H9 (cell line): ENCODE data around the gene PPM1H. TPM values are rescaled to one million over a fixed set of nuclear protein-coding genes. Genes with fewer than 3 reads are reported as not detected.

ENCODE experiments used
- DNase-seq: peaks from one replicate; pipeline ENCODE4 v3.0.0-alpha.2; 2017
- H2AFZ ChIP-seq: one replicate; pipeline ENCODE4 v1.6.1; 2013; ENCODE audit warnings: mild to moderate bottlenecking, low read length, control low read depth, moderate library complexity
- H2AK5ac ChIP-seq: 2 replicates; pipeline ENCODE4 v1.6.1; 2013; ENCODE audit warnings: low read length, control low read depth, mixed read lengths; ENCODE audit not compliant: insufficient read length
- H2BK120ac ChIP-seq: one replicate; pipeline ENCODE4 v1.6.1; 2013; ENCODE audit warnings: low read depth, mild to moderate bottlenecking, low read length, control low read depth, inconsistent platforms; ENCODE audit not compliant: poor library complexity, severe bottlenecking
- H2BK12ac ChIP-seq: 2 replicates; pipeline ENCODE4 v1.6.1; 2013; ENCODE audit warnings: low read length, control low read depth, mixed read lengths, low read depth; ENCODE audit not compliant: insufficient read length
- H2BK15ac ChIP-seq: 2 replicates; pipeline ENCODE4 v1.6.1; 2013; ENCODE audit warnings: low read depth, low read length, control low read depth
- H2BK20ac ChIP-seq: one replicate; pipeline ENCODE4 v1.6.1; 2013; ENCODE audit warnings: low read depth, mild to moderate bottlenecking, low read length, control low read depth, inconsistent platforms; ENCODE audit not compliant: poor library complexity, severe bottlenecking
- H2BK5ac ChIP-seq: 2 replicates; pipeline ENCODE4 v1.6.1; 2013; ENCODE audit warnings: low read length, control low read depth, mixed read lengths; ENCODE audit not compliant: insufficient read length
- H3K14ac ChIP-seq: 2 replicates; pipeline ENCODE4 v1.6.1; 2013; ENCODE audit warnings: low read length, control low read depth; ENCODE audit not compliant: insufficient read depth
- H3K18ac ChIP-seq: 2 replicates; pipeline ENCODE4 v1.6.1; 2013; ENCODE audit warnings: low read depth, mild to moderate bottlenecking, mixed read lengths, low read length, control low read depth; ENCODE audit not compliant: insufficient read length
- H3K23ac ChIP-seq: 2 replicates; pipeline ENCODE4 v1.6.1; 2013; ENCODE audit warnings: low read length, control low read depth, mixed read lengths, low read depth; ENCODE audit not compliant: insufficient read length
- H3K23me2 ChIP-seq: 2 replicates; pipeline ENCODE4 v1.6.1; 2013; ENCODE audit warnings: low read depth, mild to moderate bottlenecking, mixed read lengths, low read length, control low read depth; ENCODE audit not compliant: insufficient read length, poor library complexity, severe bottlenecking
- H3K27ac ChIP-seq: 2 replicates; pipeline ENCODE4 v1.5.1; 2013; ENCODE audit warnings: low read length, control low read depth, mixed read lengths, low read depth; ENCODE audit not compliant: insufficient read length
- H3K27me3 ChIP-seq: 2 replicates; pipeline ENCODE4 v1.6.1; 2013; ENCODE audit warnings: low read length, control low read depth, inconsistent platforms; ENCODE audit not compliant: insufficient read depth
- H3K4ac ChIP-seq: 2 replicates; pipeline ENCODE4 v1.6.1; 2013; ENCODE audit warnings: low read depth, mild to moderate bottlenecking, control low read depth, inconsistent platforms, low read length, moderate library complexity
- H3K4me1 ChIP-seq: 2 replicates; pipeline ENCODE4 v1.6.1; 2013; ENCODE audit warnings: low read length, control low read depth, inconsistent platforms; ENCODE audit not compliant: insufficient read depth
- H3K4me2 ChIP-seq: 2 replicates; pipeline ENCODE4 v1.6.1; 2013; ENCODE audit warnings: low read length, control low read depth, mixed read lengths; ENCODE audit not compliant: insufficient read length, insufficient read depth
- H3K56ac ChIP-seq: 2 replicates; pipeline ENCODE4 v1.6.1; 2013; ENCODE audit warnings: low read depth, mild to moderate bottlenecking, mixed read lengths, low read length, control low read depth; ENCODE audit not compliant: insufficient read length
- H3K79me1 ChIP-seq: 2 replicates; pipeline ENCODE4 v1.6.1; 2013; ENCODE audit warnings: low read depth, mild to moderate bottlenecking, moderate library complexity, low read length, control low read depth, inconsistent platforms; ENCODE audit not compliant: insufficient read depth, poor library complexity, severe bottlenecking
- H3K79me2 ChIP-seq: 2 replicates; pipeline ENCODE4 v1.6.1; 2013; ENCODE audit warnings: low read length, control low read depth, inconsistent platforms; ENCODE audit not compliant: insufficient read depth
- H3K9ac ChIP-seq: 2 replicates; pipeline ENCODE4 v1.6.1; 2013; ENCODE audit warnings: low read length, control low read depth, mixed read lengths; ENCODE audit not compliant: insufficient read length; ENCODE audit errors: extremely low read depth
- H3K9me3 ChIP-seq: one replicate; pipeline ENCODE4 v1.6.1; 2013; ENCODE audit warnings: low read depth, low read length, inconsistent platforms; ENCODE audit not compliant: control insufficient read depth
- H3T11ph ChIP-seq: one replicate; pipeline ENCODE4 v1.6.1; 2013; ENCODE audit warnings: mild to moderate bottlenecking, low read length, control low read depth, inconsistent platforms
- H4K20me1 ChIP-seq: one replicate; pipeline ENCODE4 v1.6.1; 2013; ENCODE audit not compliant: control insufficient read depth, insufficient read length, insufficient read depth
- H4K5ac ChIP-seq: 2 replicates; pipeline ENCODE4 v1.6.1; 2013; ENCODE audit warnings: low read depth, mild to moderate bottlenecking, mixed read lengths, low read length, control low read depth; ENCODE audit not compliant: insufficient read length
- H4K8ac ChIP-seq: replicated peaks from 2 replicates; pipeline ENCODE4 v1.6.1; 2013; ENCODE audit warnings: low read length, control low read depth, mixed read lengths, low read depth; ENCODE audit not compliant: insufficient read length
- H4K91ac ChIP-seq: 2 replicates; pipeline ENCODE4 v1.6.1; 2013; ENCODE audit warnings: low read depth, mild to moderate bottlenecking, moderate library complexity, mixed read lengths, low read length, control low read depth; ENCODE audit not compliant: insufficient read length
- H3K27ac Mint-ChIP-seq, 3 experiments: 2 replicates in 2 of 3; 3 replicates in 1 of 3; pipeline ENCODE4 v1.8.0; 2020 to 2021; ENCODE audit warnings: mixed read lengths in 3 of 3, mild to moderate bottlenecking in 1 of 3, moderate library complexity in 1 of 3
- H3K27me3 Mint-ChIP-seq: 2 replicates; pipeline ENCODE4 v1.8.0; 2021; ENCODE audit warnings: low read depth, mild to moderate bottlenecking, moderate library complexity, mixed read lengths
- H3K36me3 Mint-ChIP-seq, 3 experiments: 2 replicates in 2 of 3; 3 replicates in 1 of 3; pipeline ENCODE4 v1.8.0; 2020 to 2021; ENCODE audit warnings: low read depth in 3 of 3, mixed read lengths in 3 of 3; ENCODE audit not compliant: insufficient read depth in 1 of 3
- H3K4me1 Mint-ChIP-seq, 2 experiments: 2 replicates each; pipeline ENCODE4 v1.8.0; 2020; ENCODE audit warnings: mixed read lengths in 2 of 2
- H3K4me3 Mint-ChIP-seq, 2 experiments: 2 replicates in 1 of 2; 3 replicates in 1 of 2; pipeline ENCODE4 v1.8.0; 2020 to 2021; ENCODE audit warnings: mild to moderate bottlenecking in 2 of 2, mixed read lengths in 2 of 2, moderate library complexity in 1 of 2
- H3K9me3 Mint-ChIP-seq, 2 experiments: 2 replicates in 1 of 2; 3 replicates in 1 of 2; pipeline ENCODE4 v1.8.0; 2020; ENCODE audit warnings: mild to moderate bottlenecking in 2 of 2, mixed read lengths in 2 of 2, moderate library complexity in 1 of 2
- WGBS: extraction: QIAGEN DNeasy Blood & Tissue Kit; methylation state at CpG from one replicate; pipeline ENCODE4 v1.1.7; 2013; ENCODE audit warnings: missing lambda C conversion rate, low lambda C conversion rate, mixed read lengths; ENCODE audit not compliant: insufficient read length; ENCODE audit errors: extremely low coverage; 5-methylcytosine and 5-hydroxymethylcytosine counted together
- total RNA-seq: library from RNA; stranded (reverse); gene quantifications from 2 replicates; pipeline ENCODE4 v1.2.1, GENCODE V29; 2021
- TF ChIP-seq, protein P1 (sequence below): fragments of 200-600 bp; sonication (generic); conservative IDR thresholded peaks from 3 replicates; pipeline ENCODE4 v1.8.0; 2021; ENCODE audit warnings: antibody characterized with exemption, mild to moderate bottlenecking

The PPM1H gene
- total RNA-seq, 1 experiment from 2014 or later: 22.1 TPM

- no peaks in the 10 kb centered on the region for H3K79me2 ChIP-seq
- H3K56ac ChIP-seq: no peak overlapping the region
- no peak overlapping the region for H3K14ac ChIP-seq
- Mint-ChIP-seq H3K4me3 (no peak overlapping the region), H3K4me1 (peaks cover 15 to 16% of the 10 kb centered on the region in 2 experiments), H3K27ac (no peak overlapping the region), H3K9me3 (peaks cover 18 to 19% of the 10 kb centered on the region in 2 experiments), H3K36me3 (peaks cover 25 to 42% (median 35%) of the 10 kb centered on the region in 3 experiments), H3K27me3 (peaks cover 2% of the 10 kb centered on the region; the same call in 1 of the 2 replicates)
- peaks cover 6% of the 10 kb centered on the region; the same call in 1 of the 2 replicates for H3K4me1 ChIP-seq
- no peaks in the 10 kb centered on the region for H3K27me3 ChIP-seq
- H3K23me2 ChIP-seq: no peaks in the 10 kb centered on the region
- H2BK5ac ChIP-seq: no peak overlapping the region
- H2BK15ac ChIP-seq: no peak overlapping the region
- H3K79me1 ChIP-seq: no peaks in the 10 kb centered on the region
- H2BK12ac ChIP-seq: no peak overlapping the region
- TF ChIP-seq, protein P1, sequence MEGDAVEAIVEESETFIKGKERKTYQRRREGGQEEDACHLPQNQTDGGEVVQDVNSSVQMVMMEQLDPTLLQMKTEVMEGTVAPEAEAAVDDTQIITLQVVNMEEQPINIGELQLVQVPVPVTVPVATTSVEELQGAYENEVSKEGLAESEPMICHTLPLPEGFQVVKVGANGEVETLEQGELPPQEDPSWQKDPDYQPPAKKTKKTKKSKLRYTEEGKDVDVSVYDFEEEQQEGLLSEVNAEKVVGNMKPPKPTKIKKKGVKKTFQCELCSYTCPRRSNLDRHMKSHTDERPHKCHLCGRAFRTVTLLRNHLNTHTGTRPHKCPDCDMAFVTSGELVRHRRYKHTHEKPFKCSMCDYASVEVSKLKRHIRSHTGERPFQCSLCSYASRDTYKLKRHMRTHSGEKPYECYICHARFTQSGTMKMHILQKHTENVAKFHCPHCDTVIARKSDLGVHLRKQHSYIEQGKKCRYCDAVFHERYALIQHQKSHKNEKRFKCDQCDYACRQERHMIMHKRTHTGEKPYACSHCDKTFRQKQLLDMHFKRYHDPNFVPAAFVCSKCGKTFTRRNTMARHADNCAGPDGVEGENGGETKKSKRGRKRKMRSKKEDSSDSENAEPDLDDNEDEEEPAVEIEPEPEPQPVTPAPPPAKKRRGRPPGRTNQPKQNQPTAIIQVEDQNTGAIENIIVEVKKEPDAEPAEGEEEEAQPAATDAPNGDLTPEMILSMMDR: no peak
- no peak overlapping the region for H3K9ac ChIP-seq
- no peak overlapping the region for H3K23ac ChIP-seq
- no peak overlapping the region for H4K91ac ChIP-seq
- H3K4me2 ChIP-seq: no peak overlapping the region
- no CpG with 5 or more reads among the region's 3 CpGs for WGBS
- no peak overlapping the region for H2BK120ac ChIP-seq
- no peak overlapping the region for H2AK5ac ChIP-seq
- no peak overlapping the region for H2BK20ac ChIP-seq
- H3T11ph ChIP-seq: no peak overlapping the region
- H4K5ac ChIP-seq: no peak overlapping the region
- no peak overlapping the region for H2AFZ ChIP-seq
- no peak for DNase-seq
- peaks cover 11% of the 10 kb centered on the region for H3K9me3 ChIP-seq
- no peak overlapping the region for H3K27ac ChIP-seq
- H3K4ac ChIP-seq: no peak overlapping the region
- no peak overlapping the region for H4K8ac ChIP-seq
- no peaks in the 10 kb centered on the region for H4K20me1 ChIP-seq
- no peak overlapping the region for H3K18ac ChIP-seq
Measured at GRCh38 chr12:62679608-62680007, 255.3 kb downstream of the PPM1H start.
